HepG2 (cell line): ENCODE results near the gene ANKRD29. TPM values are rescaled to one million over a fixed set of nuclear protein-coding genes. Genes with fewer than 3 reads are reported as not detected.

Source experiments
- GABPB1 ChIP-seq: IDR thresholded peaks from 2 replicates; pipeline ENCODE4 v1.6.1; 2016; ENCODE audit warnings: mild to moderate bottlenecking, missing genetic modification reagents, moderate library complexity, missing compliant biosample characterization
- HNRNPK ChIP-seq: fragments of 200-400 bp; formaldehyde crosslinking; IDR thresholded peaks from 2 replicates; pipeline ENCODE4 v1.6.1; 2018; ENCODE audit warnings: low read length, low read depth, moderate library complexity, mild to moderate bottlenecking; ENCODE audit not compliant: poor library complexity, severe bottlenecking
- MBNL3 ChIP-seq: fragments of 250-450 bp; sonication (Bioruptor Pico); conservative IDR thresholded peaks from 2 replicates; pipeline ENCODE4 v1.8.0; 2022; ENCODE audit warnings: mild to moderate bottlenecking, inconsistent platforms
- MED8 ChIP-seq: sonication (generic); formaldehyde crosslinking; IDR thresholded peaks from 2 replicates; pipeline ENCODE4 v1.8.1; 2023; ENCODE audit warnings: mild to moderate bottlenecking, missing genetic modification reagents; ENCODE audit not compliant: insufficient replicate concordance
- NKX3-1 ChIP-seq: sonication (generic); formaldehyde crosslinking; IDR thresholded peaks from 2 replicates; pipeline ENCODE4 v1.5.0; 2020; ENCODE audit warnings: missing genetic modification reagents
- NR2F6 ChIP-seq, 2 experiments: IDR thresholded peaks; 2 replicates each; pipeline ENCODE4 v1.6.1; 2016; ENCODE audit warnings: antibody characterized with exemption in 1 of 2, mild to moderate bottlenecking in 1 of 2
- PAF1 ChIP-seq: IDR thresholded peaks from 2 replicates; pipeline ENCODE4 v1.6.1; 2016; ENCODE audit warnings: missing genetic modification reagents, missing compliant biosample characterization
- SIN3A ChIP-seq: IDR thresholded peaks from 2 replicates; pipeline ENCODE4 v1.6.1; 2011; ENCODE audit warnings: low read depth, mild to moderate bottlenecking, control low read depth, low read length, borderline replicate concordance
- SIX1 ChIP-seq: sonication (generic); formaldehyde crosslinking; IDR thresholded peaks from 2 replicates; pipeline ENCODE4 v1.4.0; 2020; ENCODE audit warnings: missing genetic modification reagents, borderline replicate concordance
- ZFP36 ChIP-seq: fragments of 150-350 bp; IDR thresholded peaks from 2 replicates; pipeline ENCODE4 v1.6.1; 2018; ENCODE audit warnings: borderline replicate concordance, low read length, low read depth; ENCODE audit not compliant: partially characterized antibody
- ZFP36L1 ChIP-seq: sonication (generic); formaldehyde crosslinking; IDR thresholded peaks from 2 replicates; pipeline ENCODE4 v1.8.0; 2022; ENCODE audit warnings: mild to moderate bottlenecking, missing genetic modification reagents, moderate library complexity
- ZIK1 ChIP-seq: sonication (generic); formaldehyde crosslinking; IDR thresholded peaks from 2 replicates; pipeline ENCODE4 v1.5.0; 2020; ENCODE audit warnings: mild to moderate bottlenecking, low read depth, missing genetic modification reagents, borderline replicate concordance
- ZNF142 ChIP-seq: sonication (generic); formaldehyde crosslinking; IDR thresholded peaks from 2 replicates; pipeline ENCODE4 v1.4.0; 2020; ENCODE audit warnings: missing genetic modification reagents
- ZNF225 ChIP-seq: sonication (generic); formaldehyde crosslinking; IDR thresholded peaks from 2 replicates; pipeline ENCODE4 v1.4.0; 2020; ENCODE audit warnings: mild to moderate bottlenecking, missing genetic modification reagents
- ZNF292 ChIP-seq: sonication (generic); formaldehyde crosslinking; IDR thresholded peaks from 2 replicates; pipeline ENCODE4 v1.8.1; 2022; ENCODE audit warnings: mild to moderate bottlenecking, low read depth, missing genetic modification reagents, borderline replicate concordance
- ZNF432 ChIP-seq: sonication (generic); formaldehyde crosslinking; IDR thresholded peaks from 2 replicates; pipeline ENCODE4 v1.5.0; 2020; ENCODE audit warnings: missing genetic modification reagents, mild to moderate bottlenecking, borderline replicate concordance
- ZNF557 ChIP-seq: sonication (generic); formaldehyde crosslinking; IDR thresholded peaks from 2 replicates; pipeline ENCODE4 v1.4.0; 2020; ENCODE audit warnings: missing genetic modification reagents
- ZNF703 ChIP-seq: sonication (generic); formaldehyde crosslinking; IDR thresholded peaks from 2 replicates; pipeline ENCODE4 v1.5.1; 2020; ENCODE audit warnings: missing genetic modification reagents, mild to moderate bottlenecking, moderate library complexity, borderline replicate concordance
- ZNF776 ChIP-seq: sonication (generic); formaldehyde crosslinking; IDR thresholded peaks from 2 replicates; pipeline ENCODE4 v1.4.0; 2020; ENCODE audit warnings: mild to moderate bottlenecking, missing genetic modification reagents
- ZNF878 ChIP-seq: sonication (generic); formaldehyde crosslinking; IDR thresholded peaks from 2 replicates; pipeline ENCODE4 v1.8.1; 2023; ENCODE audit warnings: mild to moderate bottlenecking, missing genetic modification reagents, moderate library complexity
- ZSCAN9 ChIP-seq: IDR thresholded peaks from 2 replicates; pipeline ENCODE4 v1.6.1; 2016; ENCODE audit warnings: borderline replicate concordance
- polyA plus RNA-seq, 8 experiments: library from polyadenylated mRNA; depleted of rRNA in 3 of 8; stranded (reverse) in 7 of 8; unstranded in 1 of 8; fragments of >200 nt; fragmentation: Illumina TruSeq in 4 of 8; extraction: Trizol in 4 of 8; gene quantifications; 2 replicates each; pipeline versions ENCODE4 v1.2.1 to v1.2.3, GENCODE V29; 2011 to 2016; ENCODE audit warnings: low read depth in 4 of 8, missing spikeins in 1 of 8, mixed read lengths in 1 of 8; ENCODE audit not compliant: insufficient read depth in 1 of 8
- total RNA-seq, 5 experiments: library from RNA; depleted of rRNA; stranded (reverse); fragments of >200 nt; fragmentation: Illumina TruSeq; extraction: Trizol; gene quantifications; 2 replicates each; pipeline ENCODE4 v1.2.3, GENCODE V29; 2016; ENCODE audit warnings: low read depth in 1 of 5
- TF ChIP-seq, protein P1 (sequence below): sonication (generic); formaldehyde crosslinking; IDR thresholded peaks from 2 replicates; pipeline ENCODE4 v1.5.1; 2020; ENCODE audit warnings: missing genetic modification reagents, mild to moderate bottlenecking, borderline replicate concordance

ANKRD29 gene
- total and polyA plus RNA-seq, 2 of the 13 experiments (the other 11 are each of a cell fraction or from before 2014, with no cell fraction given) = not detected

DNA sequence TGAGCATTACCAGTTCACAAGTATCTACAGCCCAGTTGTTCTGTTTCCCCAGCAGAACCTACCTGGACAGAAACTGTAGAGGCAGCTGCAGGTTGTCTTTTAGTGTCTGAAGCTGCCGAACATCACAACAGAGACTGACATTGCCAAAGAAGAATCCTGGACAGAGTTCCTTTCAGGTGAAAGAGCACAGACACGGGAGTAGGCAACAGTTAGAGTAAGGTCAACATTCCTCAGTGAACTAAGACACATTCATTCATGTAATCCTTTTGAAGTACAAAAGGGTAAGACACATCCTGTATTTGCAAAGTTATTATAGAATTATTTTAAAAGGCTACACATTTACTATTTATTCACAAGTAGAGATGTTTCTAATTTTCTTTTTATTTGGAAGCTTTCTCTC lies 90.7 kb downstream of the ANKRD29 start (continued):
- TF ChIP-seq ZNF142 (CRISPR knock-in tag) = no peak
- no peak for TF ChIP-seq ZNF776 (CRISPR knock-in tag)
- TF ChIP-seq ZFP36 = no peak
- TF ChIP-seq SIN3A = no peak
- TF ChIP-seq MBNL3 (CRISPR knock-in tag) = no peak
- TF ChIP-seq ZNF703 (CRISPR knock-in tag) = no peak
- TF ChIP-seq ZNF225 (CRISPR knock-in tag) = no peak
- TF ChIP-seq, protein P1, sequence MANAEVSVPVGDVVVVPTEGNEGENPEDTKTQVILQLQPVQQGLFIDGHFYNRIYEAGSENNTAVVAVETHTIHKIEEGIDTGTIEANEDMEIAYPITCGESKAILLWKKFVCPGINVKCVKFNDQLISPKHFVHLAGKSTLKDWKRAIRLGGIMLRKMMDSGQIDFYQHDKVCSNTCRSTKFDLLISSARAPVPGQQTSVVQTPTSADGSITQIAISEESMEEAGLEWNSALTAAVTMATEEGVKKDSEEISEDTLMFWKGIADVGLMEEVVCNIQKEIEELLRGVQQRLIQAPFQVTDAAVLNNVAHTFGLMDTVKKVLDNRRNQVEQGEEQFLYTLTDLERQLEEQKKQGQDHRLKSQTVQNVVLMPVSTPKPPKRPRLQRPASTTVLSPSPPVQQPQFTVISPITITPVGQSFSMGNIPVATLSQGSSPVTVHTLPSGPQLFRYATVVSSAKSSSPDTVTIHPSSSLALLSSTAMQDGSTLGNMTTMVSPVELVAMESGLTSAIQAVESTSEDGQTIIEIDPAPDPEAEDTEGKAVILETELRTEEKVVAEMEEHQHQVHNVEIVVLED (CRISPR knock-in tag) = no peak
- TF ChIP-seq ZFP36L1 = no peak
- no peak for TF ChIP-seq MED8 (CRISPR knock-in tag)
- TF ChIP-seq ZNF292 (CRISPR knock-in tag) = no peak
- no peak for TF ChIP-seq NKX3-1 (CRISPR knock-in tag)
- no peak for TF ChIP-seq ZNF557 (CRISPR knock-in tag)
- TF ChIP-seq ZIK1 = no peak
- no peak for TF ChIP-seq HNRNPK
- TF ChIP-seq SIX1 (CRISPR knock-in tag) = no peak
- TF ChIP-seq NR2F6 (IDR thresholded peaks at IDR 0.05) = peak; percentile 54
- TF ChIP-seq NR2F6 (CRISPR knock-in tag; IDR thresholded peaks at IDR 0.05) = peak; percentile 70; the same call in 1 of the 2 replicates
- TF ChIP-seq GABPB1 (CRISPR knock-in tag) = no peak
- no peak for TF ChIP-seq ZNF432
- no peak for TF ChIP-seq PAF1 (CRISPR knock-in tag)
- TF ChIP-seq ZSCAN9 = no peak
- TF ChIP-seq ZNF878 (CRISPR knock-in tag) = no peak
